B cell (primary cell): ENCODE measurements around the gene RABAC1. TPM values are rescaled to one million over a fixed set of nuclear protein-coding genes. Genes with fewer than 3 reads are reported as not detected.

Experiments
- ATAC-seq: fragments of 200-7000 bp; cut with Tn5 transposase; one replicate; pipeline ENCODE4 v1.10.0; 2021; ENCODE audit warnings: low read depth, mild to moderate bottlenecking, moderate number of reproducible peaks, moderate library complexity
- CTCF ChIA-PET: fragments of 350-600 bp; sonication (Branson Sonifier 250); formaldehyde crosslinking; loops from one replicate; lab custom pipeline; 2021; ENCODE audit warnings: antibody characterized with exemption, inconsistent platforms; lab: Charles Lee
- POLR2A ChIA-PET: fragments of 350-600 bp; sonication (Branson Sonifier 250); formaldehyde crosslinking; loops from one replicate; lab custom pipeline; 2021; ENCODE audit warnings: antibody characterized with exemption; lab: Charles Lee
- DNase-seq: peaks from one replicate; pipeline ENCODE4 v3.0.0; 2013
- H2AFZ ChIP-seq: 2 replicates; pipeline ENCODE4 v1.6.1; 2012; ENCODE audit warnings: mild to moderate bottlenecking, low read depth, low read length; ENCODE audit not compliant: insufficient read depth, poor library complexity, severe bottlenecking
- H3K27ac ChIP-seq, 2 donors: 1 replicate in 1 of 2; 2 replicates in 1 of 2; pipeline ENCODE4 v1.5.1; 2012 to 2013; ENCODE audit warnings: low read length in 2 of 2, mild to moderate bottlenecking in 2 of 2, moderate library complexity in 1 of 2
- H3K27me3 ChIP-seq, 4 experiments: fragments of 200-600 bp in 1 of 4; sonication (generic) in 1 of 4; replicated peaks in 1 of 4; 1 replicate in 2 of 4; 2 replicates in 2 of 4; pipeline versions ENCODE4 v1.6.1 to v1.7.0; 2013 to 2016; ENCODE audit warnings: low read length in 3 of 4, mild to moderate bottlenecking in 2 of 4, mixed read lengths in 1 of 4, moderate library complexity in 1 of 4; ENCODE audit not compliant: insufficient read depth in 4 of 4, control insufficient read depth in 3 of 4; ENCODE audit errors: control extremely low read depth in 1 of 4
- H3K36me3 ChIP-seq, 2 experiments: replicated peaks in 1 of 2; 1 replicate in 1 of 2; 2 replicates in 1 of 2; pipeline versions ENCODE4 v1.6.1 to v1.7.1; 2013; ENCODE audit warnings: low read length in 1 of 2; ENCODE audit not compliant: insufficient read depth in 2 of 2, control insufficient read depth in 1 of 2; ENCODE audit errors: control extremely low read depth in 1 of 2, extremely low read depth in 1 of 2
- H3K4me1 ChIP-seq, 2 donors: fragments of 200-600 bp in 1 of 2; sonication (generic) in 1 of 2; 1 replicate in 1 of 2; 2 replicates in 1 of 2; pipeline versions ENCODE4 v1.5.1 to v1.6.1; 2013 to 2017; ENCODE audit warnings: low read length in 2 of 2; ENCODE audit not compliant: control insufficient read depth in 2 of 2, insufficient read depth in 2 of 2
- H3K4me2 ChIP-seq: replicated peaks from 2 replicates; pipeline ENCODE3; 2012; ENCODE audit warnings: mild to moderate bottlenecking, low read depth, low read length; ENCODE audit not compliant: poor library complexity, severe bottlenecking
- H3K4me3 ChIP-seq, 5 experiments: fragments of 200-600 bp in 1 of 5; sonication (generic) in 1 of 5; 1 replicate in 3 of 5; 2 replicates in 2 of 5; pipeline versions ENCODE4 v1.5.1 to v1.7.0; 2011 to 2016; ENCODE audit warnings: low read length in 4 of 5, mild to moderate bottlenecking in 4 of 5, low read depth in 2 of 5, control low read depth in 1 of 5, moderate library complexity in 1 of 5; ENCODE audit not compliant: insufficient read depth in 1 of 5; ENCODE audit errors: control extremely low read depth in 1 of 5, extremely low read depth in 1 of 5
- H3K79me2 ChIP-seq: fragments of 200-600 bp; sonication (generic); one replicate; pipeline ENCODE4 v1.6.0; 2016; ENCODE audit warnings: low read length; ENCODE audit not compliant: control insufficient read depth, insufficient read depth
- H3K9ac ChIP-seq: fragments of 200-600 bp; sonication (generic); 2 replicates; pipeline ENCODE4 v1.6.1; 2017; ENCODE audit warnings: mild to moderate bottlenecking, low read length, moderate library complexity
- H3K9me3 ChIP-seq, 3 donors: one replicate each; pipeline versions ENCODE4 v1.6.1 to v1.7.1; 2013; ENCODE audit warnings: low read length in 2 of 3; ENCODE audit not compliant: control insufficient read depth in 2 of 3, insufficient read depth in 1 of 3; ENCODE audit errors: control extremely low read depth in 1 of 3
- H4K20me1 ChIP-seq: 2 replicates; pipeline ENCODE4 v1.6.0; 2012; ENCODE audit warnings: mild to moderate bottlenecking, low read length; ENCODE audit not compliant: insufficient read depth, control insufficient read depth, poor library complexity, severe bottlenecking
- H3K27ac Mint-ChIP-seq: one replicate; pipeline ENCODE4 v1.8.0; 2021; ENCODE audit warnings: mixed read lengths
- H3K27me3 Mint-ChIP-seq: one replicate; pipeline ENCODE4 v1.8.0; 2021; ENCODE audit warnings: mixed read lengths
- H3K4me1 Mint-ChIP-seq: one replicate; pipeline ENCODE4 v1.8.0; 2021; ENCODE audit warnings: mixed read lengths
- H3K4me3 Mint-ChIP-seq: one replicate; pipeline ENCODE4 v1.8.0; 2021; ENCODE audit warnings: mixed read lengths
- H3K9me3 Mint-ChIP-seq: one replicate; pipeline ENCODE4 v1.8.0; 2022; ENCODE audit warnings: mixed read lengths; ENCODE audit not compliant: insufficient read depth
- CTCF ChIP-seq: fragments of 200-600 bp; IDR thresholded peaks from one replicate; pipeline ENCODE4 v1.8.0; 2022; ENCODE audit warnings: antibody characterized with exemption, mild to moderate bottlenecking
- EZH2 ChIP-seq: IDR thresholded peaks from 2 replicates; pipeline ENCODE4 v1.6.1; 2012; ENCODE audit warnings: borderline replicate concordance, low read depth, mild to moderate bottlenecking, moderate library complexity, low read length; ENCODE audit not compliant: insufficient read depth, poor library complexity, severe bottlenecking
- WGBS: methylation state at CpG from one replicate; pipeline ENCODE4 v1.1.5; 2013; ENCODE audit warnings: missing lambda C conversion rate; ENCODE audit not compliant: insufficient coverage; 5-methylcytosine and 5-hydroxymethylcytosine counted together
- intact Hi-C: fragments of 100-400 bp; cut with micrococcal nuclease; formaldehyde crosslinking; loops from one replicate; pipeline ENCODE4 v1.10.0; 2022
- polyA plus RNA-seq: library from polyadenylated mRNA; depleted of rRNA; stranded (reverse); fragments of >200 nt; gene quantifications from 2 replicates; pipeline ENCODE4 v1.2.3, GENCODE V29; 2012
- total RNA-seq, 2 donors: library from RNA; stranded (reverse); fragments of 120-200 nt in 1 of 2; gene quantifications; 1 replicate in 1 of 2; 2 replicates in 1 of 2; pipeline versions ENCODE4 v1.2.3 to v1.2.4, GENCODE V29; 2013 to 2022

The RABAC1 gene
- total and polyA plus RNA-seq, 2 donors (not counting 1 experiment from before 2014, with no cell fraction given), result 146 to 190 TPM

DNA sequence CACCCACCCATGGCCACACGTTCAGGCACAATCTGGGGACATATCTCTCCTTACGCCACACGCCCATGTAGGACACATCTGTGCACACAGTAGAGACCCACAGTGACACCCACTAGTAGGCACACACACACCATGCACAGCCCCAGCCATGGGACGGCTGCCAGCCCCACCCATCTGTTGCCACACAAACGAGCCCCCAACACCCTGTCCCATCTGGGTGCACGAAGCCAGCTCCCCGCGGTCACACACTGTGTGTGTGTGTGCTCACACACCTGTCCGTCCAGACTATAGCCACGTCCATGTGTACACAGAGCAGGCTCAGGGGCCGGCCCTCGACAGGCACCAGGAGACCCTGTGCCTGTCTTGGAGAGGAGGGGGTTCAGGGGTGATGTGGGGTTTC is 41.4 kb downstream of the RABAC1 start:
- ChIA-PET POLR2A (interaction anchor here (0.8 kb wide), 1 partner anchor 16 kb away, joined by 7 read pairs; no protein-coding TSS in a partner anchor), CTCF (no interaction called here)
- ATAC-seq, result no peak
- Mint-ChIP-seq H3K9me3 (no peaks in the 10 kb centered on the region), H3K27ac (no peak overlapping the region), H3K27me3 (peaks cover 18% of the 10 kb centered on the region), H3K4me3 (no peak overlapping the region), H3K4me1 (peaks cover 30% of the 10 kb centered on the region)
- peaks cover 0 to 29% (median 0%) of the 10 kb centered on the region in 3 donors for H3K9me3 ChIP-seq
- H3K9ac ChIP-seq, result no peak overlapping the region
- no peaks in the 10 kb centered on the region for H3K36me3 ChIP-seq
- intact Hi-C loops, result no loop called here
- H3K4me2 ChIP-seq, result no peak overlapping the region
- no peak overlapping the region for H3K4me3 ChIP-seq
- 73% methylated on average over 9 of the region's 12 CpGs for WGBS
- H4K20me1 ChIP-seq, result peaks cover 26% of the 10 kb centered on the region
- no peaks in the 10 kb centered on the region for H3K79me2 ChIP-seq
- H2AFZ ChIP-seq, result no peak overlapping the region
- DNase-seq, result no peak
- no peak overlapping the region for H3K27ac ChIP-seq
- H3K4me1 ChIP-seq, result peaks cover 52 to 55% of the 10 kb centered on the region in 2 donors
- peaks cover 0 to 71% (median 45%) of the 10 kb centered on the region in 4 experiments for H3K27me3 ChIP-seq
- no peak for TF ChIP-seq EZH2
- no peak for TF ChIP-seq CTCF

- Mint-ChIP-seq H3K4me3 (no peak overlapping the region), H3K27me3 (peaks cover 18% of the 10 kb centered on the region), H3K9me3 (no peaks in the 10 kb centered on the region), H3K27ac (no peak overlapping the region), H3K4me1 (peaks cover 32% of the 10 kb centered on the region)
- Histone ChIP-seq H3K4me1 (peaks cover 46 to 50% of the 10 kb centered on the region in 2 donors), H3K27ac (no peak overlapping the region), H3K79me2 (no peaks in the 10 kb centered on the region), H3K4me2 (peak overlapping the region; percentile 83), H3K4me3 (no peak overlapping the region), H3K27me3 (peaks cover 0 to 65% (median 42%) of the 10 kb centered on the region in 4 experiments), H3K9me3 (peaks cover 0 to 26% (median 0%) of the 10 kb centered on the region in 3 donors), H4K20me1 (peaks cover 42% of the 10 kb centered on the region), H2AFZ (no peak overlapping the region), H3K9ac (peak overlapping the region; percentile 57), H3K36me3 (no peaks in the 10 kb centered on the region)
- TF ChIP-seq EZH2, result no peak
- TF ChIP-seq CTCF, result no peak
- 44% methylated on average over 22 of the region's 27 CpGs for WGBS
- intact Hi-C loops, result loop anchor here (2.0 kb wide), 1 partner anchor 13 kb away; the partner anchor contains the start of gene ERFL
- peak; percentile 21 for DNase-seq
- ChIA-PET POLR2A (no interaction called here), CTCF (no interaction called here)
- ATAC-seq, result no peak
These were observed 43.2 kb downstream of the RABAC1 start for GRCh38 chr19:41915776-41916414.
